Keratinocyte (primary cell): ENCODE results near the gene RAP1GAP2.

Source experiments
- EZH2 ChIP-seq: IDR thresholded peaks from one replicate; pipeline ENCODE4 v1.6.1; 2012; ENCODE audit warnings: inconsistent platforms, mild to moderate bottlenecking, low read length, moderate library complexity
- TF ChIP-seq, protein P1 (sequence below), 3 experiments: IDR thresholded peaks in 1 of 3; conservative IDR thresholded peaks in 1 of 3; optimal IDR thresholded peaks in 1 of 3; 2 replicates in 2 of 3; 3 replicates in 1 of 3; pipeline versions ENCODE3 to v1.5.1; 2011; ENCODE audit warnings: low read length in 3 of 3, mild to moderate bottlenecking in 3 of 3, moderate library complexity in 2 of 3, control low read depth in 1 of 3, inconsistent platforms in 1 of 3; ENCODE audit not compliant: insufficient read depth in 2 of 3; ENCODE audit errors: extremely low read depth in 1 of 3

DNA sequence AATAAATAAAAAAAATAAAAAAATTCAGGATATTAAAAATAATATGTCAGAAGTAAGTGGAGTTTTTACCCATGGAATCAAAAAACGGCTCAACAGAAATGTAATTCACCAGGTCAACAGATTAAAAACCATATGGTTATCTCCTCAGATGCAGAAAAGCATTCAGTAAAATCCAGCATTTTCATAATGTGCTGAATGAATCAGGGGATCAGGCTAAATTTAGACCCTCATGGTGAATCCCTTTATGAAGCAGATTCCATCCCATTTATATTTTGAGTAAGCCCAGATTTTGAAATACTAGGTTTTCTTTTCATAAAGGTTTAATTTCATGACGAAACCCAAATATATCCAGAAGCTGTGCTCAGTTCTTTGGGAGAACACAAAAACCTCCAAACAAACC is 182.8 kb downstream of the RAP1GAP2 start:
- TF ChIP-seq, protein P1, sequence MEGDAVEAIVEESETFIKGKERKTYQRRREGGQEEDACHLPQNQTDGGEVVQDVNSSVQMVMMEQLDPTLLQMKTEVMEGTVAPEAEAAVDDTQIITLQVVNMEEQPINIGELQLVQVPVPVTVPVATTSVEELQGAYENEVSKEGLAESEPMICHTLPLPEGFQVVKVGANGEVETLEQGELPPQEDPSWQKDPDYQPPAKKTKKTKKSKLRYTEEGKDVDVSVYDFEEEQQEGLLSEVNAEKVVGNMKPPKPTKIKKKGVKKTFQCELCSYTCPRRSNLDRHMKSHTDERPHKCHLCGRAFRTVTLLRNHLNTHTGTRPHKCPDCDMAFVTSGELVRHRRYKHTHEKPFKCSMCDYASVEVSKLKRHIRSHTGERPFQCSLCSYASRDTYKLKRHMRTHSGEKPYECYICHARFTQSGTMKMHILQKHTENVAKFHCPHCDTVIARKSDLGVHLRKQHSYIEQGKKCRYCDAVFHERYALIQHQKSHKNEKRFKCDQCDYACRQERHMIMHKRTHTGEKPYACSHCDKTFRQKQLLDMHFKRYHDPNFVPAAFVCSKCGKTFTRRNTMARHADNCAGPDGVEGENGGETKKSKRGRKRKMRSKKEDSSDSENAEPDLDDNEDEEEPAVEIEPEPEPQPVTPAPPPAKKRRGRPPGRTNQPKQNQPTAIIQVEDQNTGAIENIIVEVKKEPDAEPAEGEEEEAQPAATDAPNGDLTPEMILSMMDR (optimal IDR thresholded peaks at IDR 0.05 in 1 of 3, IDR thresholded peaks at IDR 0.05 in 1 of 3, conservative IDR thresholded peaks at IDR 0.05 in 1 of 3; ENCODE audit: extremely low read depth in 1 of 3, insufficient read depth in 2 of 3, low read length in 3 of 3): no peak
- no peak for TF ChIP-seq EZH2
